NCI-H1417 treated with DMSO at 0.1 percent for 48 hours (cell line): ENCODE data around the gene BTBD9.
A peak's percentile ranks its signal among the peaks of the same experiment; 100 is the strongest.

Experiments used
- DNase-seq: peaks from one replicate; lab custom pipeline; 2025; lab: John Stamatoyannopoulos, UW

The BTBD9 gene

DNA sequence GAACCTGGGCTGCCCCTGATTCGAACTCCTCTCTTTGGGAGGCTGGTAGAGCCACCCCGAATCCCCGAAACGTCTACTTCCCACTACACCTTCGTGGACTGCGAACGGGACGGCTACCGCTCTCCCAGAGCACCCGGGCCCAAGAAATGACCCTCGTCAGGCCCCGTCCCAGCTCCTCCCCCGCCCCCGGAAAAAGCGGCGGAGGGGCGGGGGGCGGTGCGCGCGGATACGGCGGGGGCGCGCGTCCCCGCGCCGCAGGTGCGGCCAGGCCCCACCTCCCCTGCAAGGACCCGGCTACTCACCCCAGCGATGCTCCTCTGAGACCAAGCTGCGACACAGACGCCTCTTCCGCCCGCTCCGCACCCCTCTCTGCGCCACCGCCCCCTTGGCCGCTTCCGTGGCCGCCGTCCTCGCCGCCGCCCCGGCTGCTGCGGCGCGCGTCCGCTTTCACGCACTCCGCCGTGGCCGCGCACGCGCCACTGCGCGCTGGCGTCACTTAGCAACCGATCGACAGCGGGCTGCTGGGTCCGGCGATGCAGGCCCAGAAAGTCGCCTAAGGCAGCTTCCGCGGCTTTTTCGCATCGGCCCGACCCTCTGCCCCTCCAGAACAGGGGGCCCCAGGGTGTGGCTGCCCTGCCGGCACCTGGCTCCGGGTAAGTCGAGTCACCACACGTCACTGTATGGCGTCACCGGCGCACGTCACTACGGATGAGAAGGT is at the start of gene BTBD9:
Gene BTBD9, minus strand, starts transcription at position 432 of the 718 bp plus-strand sequence.
- peak; percentile 34 for DNase-seq

DNA sequence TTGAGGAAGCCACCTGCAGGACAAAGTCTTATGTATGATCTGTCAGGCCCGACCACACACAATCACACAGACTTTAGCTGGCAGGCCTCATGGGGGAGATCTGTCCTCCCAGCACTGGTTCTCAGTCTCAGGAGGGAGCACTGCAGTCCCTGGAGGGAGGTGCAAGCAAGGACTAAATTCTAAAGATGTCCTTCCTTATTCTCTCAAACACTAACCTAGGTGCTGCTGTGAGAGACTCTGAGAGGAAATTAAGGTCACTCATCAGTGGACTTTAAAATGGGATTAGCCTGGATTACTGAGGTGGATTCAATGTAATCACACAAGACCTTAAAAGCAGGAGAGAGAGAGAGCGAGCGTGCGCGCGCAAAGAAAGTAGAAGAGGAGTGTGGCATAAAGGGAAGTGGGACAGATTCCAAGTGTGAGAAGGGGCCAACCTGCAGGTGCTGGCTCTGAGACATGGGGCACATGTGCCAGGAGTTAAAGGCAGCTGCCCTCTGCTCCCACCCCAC is 48.9 kb upstream of the BTBD9 start:
- DNase-seq: no peak

DNA sequence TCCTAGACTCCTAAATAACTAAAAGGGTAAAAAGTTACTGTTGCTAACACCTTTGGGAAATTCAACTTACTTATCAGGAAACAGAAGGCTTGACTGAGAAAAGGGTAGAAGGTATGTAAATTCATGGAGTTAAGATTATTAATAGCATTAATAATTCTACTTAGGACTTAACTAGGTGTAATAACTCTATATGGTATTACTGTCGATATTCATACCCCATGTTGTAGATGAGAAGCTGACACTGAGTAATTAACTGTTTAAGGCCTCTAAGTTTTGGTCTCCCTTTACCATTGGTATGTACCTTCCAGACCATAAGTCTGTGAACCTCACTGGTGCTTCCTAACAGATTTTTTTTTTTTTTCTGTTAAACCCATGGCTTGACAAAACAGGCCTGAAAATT is 47.8 kb upstream of the BTBD9 start:
- DNase-seq: no peak

- DNase-seq: no peak
Observed at GRCh38 chr6:38687043-38687353, 47.3 kb upstream of the BTBD9 start.

DNA sequence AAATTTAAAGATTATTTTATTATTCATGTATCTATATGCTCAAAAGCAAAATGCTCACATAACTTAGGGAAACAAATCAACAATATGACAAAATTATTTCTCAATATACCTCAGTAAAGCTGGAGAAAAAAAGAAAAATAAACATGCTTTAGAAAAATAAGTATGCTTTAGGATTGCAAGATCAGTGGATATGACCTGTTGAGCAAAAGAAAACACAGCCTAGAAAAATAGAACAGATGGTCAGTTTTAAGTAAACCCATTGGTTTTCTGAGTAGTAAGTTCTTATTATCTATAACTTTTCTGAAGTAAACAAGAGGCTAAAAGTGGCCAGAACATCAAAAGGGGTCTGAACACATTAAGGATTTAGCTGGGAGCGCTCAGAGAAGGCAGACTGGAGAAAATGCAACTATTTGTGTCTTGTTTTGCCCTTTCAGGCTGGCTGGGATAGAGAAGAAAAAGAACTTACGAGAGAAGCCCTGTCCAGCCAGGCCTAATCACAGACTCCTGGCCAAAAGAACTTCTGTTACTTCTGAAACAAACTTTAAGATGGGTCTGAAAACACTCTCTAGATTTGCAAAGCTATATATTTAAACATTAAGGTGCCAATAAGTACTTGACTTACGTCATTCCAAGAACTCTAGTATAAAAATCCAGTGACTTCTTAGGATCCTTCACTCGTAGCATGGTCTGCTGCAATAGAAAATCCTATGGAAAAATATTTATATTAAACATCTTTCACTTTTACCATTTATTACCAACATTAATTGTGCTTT is 46.7 kb upstream of the BTBD9 start:
- no peak for DNase-seq

GRCh38 chr6:38684904-38685303 is 45.2 kb upstream of the BTBD9 start:
- no peak for DNase-seq

DNA sequence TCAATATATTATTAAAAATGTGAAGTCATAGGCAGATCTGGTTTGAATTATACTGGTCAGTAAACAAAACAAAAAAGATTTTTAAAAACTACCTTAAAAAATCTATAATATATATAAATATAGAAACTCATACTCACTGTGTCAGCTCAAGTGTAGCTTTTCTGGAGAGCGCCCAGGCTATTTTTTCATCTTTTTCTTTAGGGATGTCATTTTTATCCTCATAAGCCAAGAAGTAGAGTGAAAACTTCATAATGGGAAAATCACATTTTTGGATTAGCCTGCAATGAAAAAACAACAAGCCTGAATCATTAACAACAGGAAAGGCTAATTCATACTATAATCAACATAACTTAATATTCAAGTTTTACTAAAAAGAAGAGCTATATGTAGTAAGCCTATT is 44.5 kb upstream of the BTBD9 start:
- no peak for DNase-seq

DNA sequence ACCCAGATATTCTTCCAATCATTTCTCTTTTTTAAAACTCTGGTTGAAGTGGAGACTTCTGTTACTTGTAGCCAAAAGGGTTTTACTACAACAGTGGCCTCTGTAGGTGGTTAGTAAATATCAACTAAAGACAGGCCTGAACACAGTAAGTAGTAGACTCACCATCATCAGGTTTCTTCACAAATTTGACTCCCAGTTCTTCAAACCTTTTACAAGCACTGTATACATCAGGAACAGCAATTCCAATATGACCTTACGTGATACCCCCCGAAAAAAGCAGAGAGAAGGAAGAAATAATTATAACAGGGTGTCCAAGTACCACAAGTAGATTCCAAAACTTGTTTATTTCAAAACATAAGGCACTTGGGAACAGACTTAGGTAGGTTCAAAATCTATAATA is 42.1 kb upstream of the BTBD9 start:
- DNase-seq: no peak

DNA sequence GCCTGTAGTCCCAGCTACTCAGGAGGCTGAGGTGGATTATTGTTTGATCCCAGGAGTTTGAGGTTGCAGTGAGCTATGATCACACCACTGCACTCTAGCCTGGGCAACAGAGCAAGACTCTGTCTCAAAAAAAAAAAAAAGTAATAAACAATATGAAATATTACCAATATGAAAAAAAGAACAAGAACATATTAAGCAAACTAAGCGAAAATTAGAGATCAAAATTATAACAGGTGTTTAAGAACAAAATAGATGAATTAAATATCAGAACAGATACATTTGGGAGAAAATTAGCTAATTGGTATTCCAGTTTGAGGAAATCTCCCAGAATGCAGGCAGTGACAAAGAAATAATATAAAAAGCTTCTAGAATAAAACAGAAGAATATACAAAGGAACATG is 39.9 kb upstream of the BTBD9 start:
- DNase-seq: no peak

DNA sequence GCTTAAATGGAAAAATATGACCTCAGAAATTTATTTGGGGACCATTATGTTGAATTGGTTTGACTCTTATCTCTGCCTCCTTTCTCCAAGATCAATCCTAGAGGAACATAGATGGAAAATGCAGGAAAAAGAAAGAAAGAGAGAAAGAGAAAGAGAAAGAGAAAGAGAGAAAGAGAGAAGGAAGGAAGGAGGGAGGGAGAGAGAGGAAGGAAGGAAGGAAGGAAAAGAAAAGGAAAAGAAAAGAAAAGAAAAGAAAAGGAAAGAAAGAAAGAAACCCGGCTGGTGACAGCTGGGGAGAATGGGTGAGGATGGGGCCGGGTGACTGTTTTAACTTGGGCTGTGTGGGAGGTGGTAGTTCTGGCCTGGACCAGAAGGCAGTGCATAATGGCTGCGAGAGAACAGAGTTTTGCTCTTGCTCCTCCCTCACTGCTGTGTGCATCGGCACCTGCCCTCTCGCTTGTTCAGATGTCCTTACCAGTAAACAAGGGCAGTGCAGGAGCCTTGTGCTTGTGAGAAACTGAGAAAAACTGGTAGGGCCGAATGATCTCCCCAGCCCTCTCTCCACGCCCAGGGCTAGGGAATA is 38.5 kb upstream of the BTBD9 start:
- no peak for DNase-seq

- DNase-seq: no peak
Observed at GRCh38 chr6:38676974-38677544, 37.3 kb upstream of the BTBD9 start.

DNA sequence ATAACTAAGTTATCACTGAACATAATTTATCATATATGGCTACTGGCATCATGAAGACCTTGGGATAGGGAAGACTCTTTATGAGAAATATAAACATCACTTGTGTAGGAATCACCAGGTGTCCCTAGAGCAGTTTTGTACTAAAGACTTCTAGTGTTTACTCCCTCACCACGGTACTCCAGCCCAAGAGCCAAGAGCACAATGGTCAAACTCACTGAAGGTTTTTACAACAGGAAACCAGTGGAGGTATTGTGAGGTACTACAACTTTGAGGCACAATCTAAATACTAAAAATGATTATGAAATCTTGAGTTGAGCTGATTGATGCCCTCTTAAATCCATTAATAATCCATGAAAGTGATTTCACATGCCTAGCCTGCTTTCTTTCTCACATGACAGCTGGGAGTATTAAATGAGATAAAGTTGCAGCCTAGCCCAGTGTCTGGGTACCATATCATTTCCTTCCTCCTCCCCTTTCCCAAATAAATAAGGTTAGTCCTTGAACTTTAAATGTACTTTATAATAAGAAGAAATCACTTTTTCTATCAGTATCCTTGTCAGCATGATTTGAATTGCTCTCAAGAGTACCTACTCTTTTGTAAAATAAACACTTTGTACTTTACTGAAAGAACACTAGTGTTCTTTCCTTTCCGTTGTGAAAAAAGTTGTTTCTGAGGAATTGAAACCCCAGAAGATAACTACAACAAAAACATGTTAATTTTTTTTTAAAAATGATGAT is 36.7 kb upstream of the BTBD9 start:
- no peak for DNase-seq

- DNase-seq: no peak
Observed at GRCh38 chr6:38673397-38674165, 33.9 kb upstream of the BTBD9 start.

- DNase-seq: no peak
Observed at GRCh38 chr6:38671885-38672467, 32.2 kb upstream of the BTBD9 start.

- no peak for DNase-seq
Observed at GRCh38 chr6:38658418-38659167, 18.9 kb upstream of the BTBD9 start.

DNA sequence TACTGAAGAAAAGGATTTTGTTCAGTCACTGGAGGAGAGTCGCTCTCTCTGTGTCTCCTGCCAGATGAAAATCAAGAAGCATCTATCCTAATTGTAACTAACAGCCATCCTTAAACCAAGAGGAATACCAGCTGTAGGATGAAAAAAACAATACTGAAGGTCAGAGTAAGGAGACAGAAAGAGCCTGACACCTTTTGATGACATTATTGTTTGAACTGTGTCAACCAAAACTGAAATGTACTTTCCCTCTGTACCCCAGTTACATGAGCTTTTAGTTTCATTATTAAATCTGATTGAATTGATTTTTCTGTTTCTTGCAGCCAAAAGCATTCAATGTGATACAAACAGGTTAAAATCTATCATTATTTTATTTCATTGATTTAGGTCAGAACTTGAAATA is 17.2 kb upstream of the BTBD9 start:
- DNase-seq: no peak

DNA sequence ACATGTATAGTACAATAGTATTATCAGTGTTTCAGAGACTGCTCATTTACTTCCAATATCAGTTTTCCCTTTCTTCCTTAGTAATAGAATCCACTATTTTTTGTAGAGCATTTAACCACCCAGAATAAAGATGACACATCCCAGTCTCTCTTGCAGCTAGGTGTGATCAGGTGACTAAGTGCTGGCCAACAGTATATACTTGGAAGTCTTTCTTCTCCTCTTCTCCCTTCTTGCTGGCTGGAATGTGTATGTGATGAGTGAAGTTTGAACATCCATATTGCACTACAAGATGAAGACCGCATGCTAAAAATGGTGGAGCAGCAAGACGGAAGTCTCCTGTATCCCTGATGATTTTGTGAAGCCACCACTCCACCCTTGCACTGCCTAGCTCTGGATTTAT is 14.5 kb upstream of the BTBD9 start:
- no peak for DNase-seq

GRCh38 chr6:38651121-38651784 is 11.5 kb upstream of the BTBD9 start:
- DNase-seq: no peak

GRCh38 chr6:38650207-38650752 is 10.6 kb upstream of the BTBD9 start:
- no peak for DNase-seq
